Activated CD4-positive, alpha-beta T cell treated with anti-CD3 and anti-CD28 coated beads, Interleukin-10, Interleukin-2, amounts not matched to agents 100 ng/mL and 50 ng/mL, durations not matched to agents 16 hours and 8 hours (primary cell): ENCODE measurements around the gene MEIS2.

Source experiments
- DNase-seq: peaks from one replicate; pipeline ENCODE4 v3.0.0-alpha.2; 2020

Gene MEIS2

DNA sequence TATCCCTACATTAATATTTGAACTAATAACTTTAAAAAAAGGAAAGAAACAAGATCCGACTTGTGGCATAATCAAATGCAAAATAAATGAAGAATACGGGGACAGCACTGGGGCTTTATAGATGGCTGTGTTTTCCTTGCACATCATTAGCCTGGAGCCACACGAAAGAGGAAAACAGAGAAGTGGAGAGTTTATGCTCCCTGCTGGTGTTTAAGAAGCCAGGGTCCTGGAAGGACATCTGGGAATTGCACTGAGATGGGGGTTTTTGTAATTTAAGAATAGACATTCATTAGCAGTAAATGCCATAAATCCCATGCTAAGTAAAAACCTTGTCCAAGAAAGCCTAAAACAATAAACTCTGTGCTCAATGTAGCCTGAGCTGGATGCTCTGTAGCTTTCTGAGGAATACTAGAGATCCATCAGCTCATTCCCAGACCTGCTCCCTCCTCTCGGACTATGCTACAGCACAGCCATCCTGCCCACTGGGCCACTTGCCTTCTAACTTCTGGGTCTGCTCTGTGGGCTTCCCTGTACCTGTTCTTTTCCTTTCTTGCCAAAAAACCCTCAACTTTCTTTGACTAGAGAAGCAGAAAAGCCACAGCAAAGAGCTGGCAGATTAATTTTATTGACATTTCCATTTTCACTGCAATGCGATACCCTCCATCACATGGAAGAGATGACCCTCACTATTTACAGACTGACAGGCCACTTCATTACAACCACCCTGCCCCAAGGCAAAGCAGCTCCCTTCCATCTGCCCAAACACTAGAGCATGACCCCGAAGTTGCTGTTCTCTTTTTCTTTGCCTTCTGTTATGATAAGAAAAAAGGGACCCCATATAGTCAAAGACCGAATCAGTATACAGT, 62.3 kb downstream of the MEIS2 start:
- DNase-seq = no peak

DNA sequence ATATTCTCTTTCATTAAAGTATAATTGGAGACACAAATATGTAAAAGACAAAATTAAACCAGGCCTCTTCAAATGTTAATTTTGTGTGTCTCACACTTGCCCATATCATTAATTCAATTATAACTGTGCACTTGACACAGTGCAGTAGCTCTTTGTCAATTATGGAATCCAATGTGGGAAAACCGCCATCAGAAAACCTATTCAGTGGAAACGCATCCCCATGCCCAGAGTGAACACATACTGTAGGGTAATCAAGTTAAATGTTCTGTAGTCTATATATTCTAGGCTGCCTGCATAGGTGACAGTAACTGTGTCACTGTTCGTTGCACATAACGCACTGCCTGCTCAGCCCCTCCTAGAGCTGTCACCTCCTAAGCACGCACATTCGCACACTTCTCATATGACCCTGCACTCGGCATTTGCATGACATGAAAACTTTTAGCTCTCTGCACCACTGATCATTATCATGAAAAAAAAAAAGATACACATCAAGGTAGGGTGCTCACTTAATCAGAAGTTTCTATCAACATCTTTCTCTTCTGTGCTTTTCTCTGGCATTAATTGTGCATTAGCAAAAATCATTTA, 63.2 kb downstream of the MEIS2 start:
- no peak for DNase-seq

GRCh38 chr15:37034835-37035748, 65.3 kb downstream of the MEIS2 start:
- no peak for DNase-seq

GRCh38 chr15:37034392-37034791, 66.0 kb downstream of the MEIS2 start:
- DNase-seq = no peak

DNA sequence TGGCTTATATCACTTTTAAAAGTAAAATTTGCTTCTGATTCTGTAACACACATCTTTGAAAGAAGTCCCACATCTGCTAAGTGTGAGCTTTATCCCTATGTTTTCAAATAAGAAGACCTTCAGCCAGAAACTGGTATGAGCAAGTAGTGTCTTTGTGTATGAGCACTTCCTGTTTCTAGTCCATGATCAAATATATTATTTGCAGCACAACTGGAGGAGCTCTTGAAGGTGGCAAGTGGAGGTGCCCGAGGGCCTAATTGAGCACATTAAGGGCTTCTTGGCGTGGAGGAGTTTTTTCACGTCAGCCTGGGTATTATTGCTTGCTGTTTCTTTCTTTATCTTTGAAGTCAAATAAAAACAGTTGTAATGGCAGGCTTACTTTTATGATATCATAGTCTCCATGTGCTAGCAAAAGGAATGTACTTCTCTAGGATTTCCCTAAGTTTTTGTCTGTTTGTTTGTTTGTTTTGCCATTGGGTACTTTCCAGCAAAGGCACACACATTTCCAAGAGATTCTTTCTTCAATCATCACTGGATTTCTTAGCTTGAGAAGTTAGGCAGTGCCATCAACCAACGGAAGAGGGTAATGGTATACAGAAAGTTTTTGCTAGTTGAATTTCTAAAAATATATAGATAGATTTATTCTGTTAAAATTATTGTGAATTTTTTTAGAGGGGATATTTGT, 68.1 kb downstream of the MEIS2 start:
- DNase-seq = no peak

DNA sequence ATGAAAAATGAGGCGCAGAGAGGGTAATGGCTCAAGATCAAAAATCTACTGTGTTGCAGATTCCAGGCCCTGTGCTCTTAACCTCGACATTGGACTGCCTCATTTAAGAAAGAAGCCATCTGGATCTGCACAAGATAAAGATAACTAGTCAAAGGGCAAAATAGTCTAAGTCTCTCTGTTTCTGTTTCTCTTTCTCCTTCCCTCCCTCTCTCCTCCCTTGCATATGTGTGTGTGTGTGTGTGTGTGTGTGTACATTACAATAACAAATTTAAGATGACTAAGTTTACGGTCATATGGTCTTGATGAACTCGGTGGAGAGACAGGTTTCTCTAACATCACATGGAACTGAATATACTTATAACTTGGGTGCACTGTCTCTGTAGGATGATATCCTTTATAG, 69.2 kb downstream of the MEIS2 start:
- no peak for DNase-seq

GRCh38 chr15:37028625-37029296, 71.6 kb downstream of the MEIS2 start:
- DNase-seq = no peak

DNA sequence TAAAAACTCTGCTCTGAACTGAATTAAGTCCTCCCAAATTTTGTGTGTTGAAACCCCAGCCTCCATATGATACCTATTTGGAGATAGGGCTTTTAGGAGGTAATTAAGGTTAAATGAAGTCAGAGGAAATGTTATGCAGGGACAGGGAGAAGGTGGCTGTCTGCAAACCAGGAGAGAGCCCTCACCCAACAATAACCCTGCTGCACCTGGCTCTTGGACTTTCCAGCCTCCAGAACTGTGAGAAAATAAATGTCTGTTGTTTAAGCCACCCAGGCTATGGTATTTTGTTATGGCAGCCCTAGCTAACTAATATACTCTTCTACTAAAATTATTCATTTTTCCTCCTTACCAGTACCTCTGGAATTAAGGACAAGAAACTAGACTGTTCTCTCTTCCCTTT, 79.5 kb downstream of the MEIS2 start:
- DNase-seq = no peak

DNA sequence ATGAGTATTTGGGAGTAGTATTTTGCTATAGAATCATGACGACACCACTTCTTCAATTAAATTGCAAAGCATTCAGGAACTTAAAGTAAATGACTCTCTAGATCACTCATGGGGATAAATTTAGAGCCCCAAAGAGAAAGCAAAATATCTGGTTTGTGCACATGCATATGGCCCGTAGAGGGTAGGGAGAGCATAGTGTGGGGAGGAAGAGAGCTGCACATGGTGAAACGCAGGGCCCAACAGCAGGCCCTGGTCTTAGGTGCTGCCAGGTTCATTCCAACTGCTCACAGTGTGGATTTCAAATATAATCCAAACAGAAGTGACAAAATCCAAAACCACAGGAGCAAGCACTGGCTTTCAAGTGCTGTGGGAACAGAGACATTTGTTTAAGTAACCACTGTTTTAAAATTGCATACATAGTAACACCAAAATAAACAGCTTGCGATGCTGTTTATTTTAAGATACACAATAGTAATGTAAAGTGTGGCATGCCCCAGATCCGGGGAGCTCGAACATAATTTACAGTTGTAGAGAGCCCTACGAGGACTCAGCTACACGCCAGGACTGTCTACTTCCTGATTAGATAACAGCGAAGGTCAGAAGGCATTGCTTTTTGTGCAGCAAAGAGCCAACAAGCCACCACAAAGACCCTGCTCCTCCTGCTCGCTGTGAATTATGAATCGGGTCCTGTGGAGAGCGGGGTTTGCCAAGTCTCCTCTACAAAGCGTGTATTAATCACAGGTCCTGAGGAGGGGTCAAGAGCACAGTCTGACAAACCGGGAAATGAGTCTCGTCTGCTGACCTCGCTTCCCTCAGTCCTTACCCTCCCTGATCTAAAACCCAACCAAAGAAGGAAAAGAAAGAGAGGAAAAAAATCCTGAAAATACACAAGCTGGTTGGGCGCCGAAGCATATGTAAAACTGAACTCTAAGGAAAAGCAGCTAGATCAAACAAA, 80.6 kb downstream of the MEIS2 start:
- no peak for DNase-seq

- no peak for DNase-seq
Measured at GRCh38 chr15:37017031-37017625, 83.2 kb downstream of the MEIS2 start.

- DNase-seq = no peak
Measured at GRCh38 chr15:37016231-37016630, 84.1 kb downstream of the MEIS2 start.

DNA sequence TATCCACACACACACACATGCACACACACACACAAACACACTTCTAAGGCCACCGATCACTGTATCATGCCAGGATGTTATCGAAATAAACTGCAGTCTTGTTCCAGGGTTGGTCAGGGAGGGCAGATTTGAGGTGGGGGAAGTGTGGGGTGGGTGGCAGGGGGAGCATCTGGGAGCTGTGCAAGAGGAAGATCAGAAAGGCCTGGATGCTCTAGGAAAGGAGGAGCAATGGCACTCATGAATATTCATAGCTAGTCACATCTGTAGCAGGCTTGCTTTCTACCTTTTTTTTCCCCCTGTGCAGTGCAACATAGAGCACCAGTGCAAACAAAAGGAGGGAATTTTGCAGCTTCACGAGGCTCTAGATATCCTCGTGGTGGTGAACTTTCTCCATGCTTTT, 84.9 kb downstream of the MEIS2 start:
- no peak for DNase-seq

DNA sequence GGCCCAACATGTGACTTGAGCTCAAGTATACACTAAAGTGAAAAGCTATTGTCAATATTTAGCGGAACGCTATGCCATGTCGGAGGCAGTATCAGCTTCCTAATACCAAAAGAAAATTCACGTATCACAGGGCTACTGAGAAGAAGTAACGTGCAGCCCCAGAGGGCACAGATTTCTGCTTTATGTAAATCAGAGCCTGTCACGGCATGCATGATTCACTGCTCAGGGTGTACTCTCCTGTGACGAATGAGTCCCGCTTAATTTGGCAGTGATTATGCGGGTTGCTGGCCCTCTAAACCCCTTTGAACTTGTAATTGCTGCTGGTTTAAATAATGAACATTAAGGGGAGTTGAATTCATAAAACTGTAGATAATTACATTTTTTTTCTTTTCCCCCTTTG, 85.3 kb downstream of the MEIS2 start:
- DNase-seq = no peak

- no peak for DNase-seq
Measured at GRCh38 chr15:37014566-37014965, 85.8 kb downstream of the MEIS2 start.

DNA sequence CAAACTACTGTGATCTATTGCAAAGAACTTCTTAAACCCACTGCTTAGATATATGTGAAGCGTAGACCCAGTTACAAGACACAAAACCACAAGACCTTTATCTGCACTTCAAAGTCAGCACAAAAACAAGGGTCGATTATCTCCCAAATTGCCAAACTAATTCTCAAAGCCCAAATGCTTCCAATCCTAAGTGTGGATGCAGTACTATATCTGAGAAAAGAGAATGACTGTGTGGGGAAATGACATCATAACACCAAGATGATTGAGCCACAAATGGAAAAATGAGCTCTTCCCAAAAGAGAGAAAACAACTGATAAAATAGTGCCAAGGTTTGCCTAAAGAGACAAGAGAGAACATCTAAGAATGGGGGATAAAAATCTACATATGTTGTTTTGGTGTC, 86.2 kb downstream of the MEIS2 start:
- no peak for DNase-seq

DNA sequence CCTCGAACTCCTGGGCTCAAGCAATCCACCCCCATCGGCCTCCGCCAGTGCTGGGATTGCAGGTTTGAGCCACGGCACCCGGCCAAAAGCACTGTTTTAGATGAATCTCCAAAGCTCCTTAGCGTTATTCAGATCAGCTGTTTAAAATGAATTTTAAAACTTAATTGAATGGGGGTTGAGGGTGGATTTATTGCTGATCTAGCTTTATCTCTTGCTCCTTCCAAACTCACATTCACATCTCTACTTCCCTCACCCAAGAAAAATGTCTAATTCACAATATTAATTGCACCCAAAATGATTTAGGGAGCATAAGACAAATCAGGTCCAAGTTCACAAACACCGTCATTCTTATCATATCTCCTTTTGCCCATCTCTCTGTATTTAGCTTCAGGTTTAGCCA, 89.8 kb downstream of the MEIS2 start:
- no peak for DNase-seq

- DNase-seq = no peak
Measured at GRCh38 chr15:37009288-37009687, 91.1 kb downstream of the MEIS2 start.

DNA sequence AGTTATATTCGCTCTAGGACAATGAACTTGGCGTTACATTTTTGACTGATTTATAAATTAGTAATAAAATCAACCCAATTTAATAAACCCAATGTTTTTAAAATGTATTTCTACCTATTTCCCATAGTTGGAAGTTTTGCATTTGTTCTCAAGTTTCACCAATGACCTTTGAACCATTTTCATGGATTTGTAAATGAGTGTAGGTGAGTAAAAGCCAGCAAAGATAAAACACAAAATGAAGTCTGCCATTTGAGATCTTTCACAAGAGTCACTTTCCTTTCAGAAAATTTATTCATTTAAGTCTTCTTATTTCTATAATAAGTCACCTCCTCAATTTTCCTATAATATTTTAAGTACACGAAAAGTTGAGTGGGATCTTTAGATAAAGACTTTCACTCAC, 92.1 kb downstream of the MEIS2 start:
- DNase-seq = no peak

DNA sequence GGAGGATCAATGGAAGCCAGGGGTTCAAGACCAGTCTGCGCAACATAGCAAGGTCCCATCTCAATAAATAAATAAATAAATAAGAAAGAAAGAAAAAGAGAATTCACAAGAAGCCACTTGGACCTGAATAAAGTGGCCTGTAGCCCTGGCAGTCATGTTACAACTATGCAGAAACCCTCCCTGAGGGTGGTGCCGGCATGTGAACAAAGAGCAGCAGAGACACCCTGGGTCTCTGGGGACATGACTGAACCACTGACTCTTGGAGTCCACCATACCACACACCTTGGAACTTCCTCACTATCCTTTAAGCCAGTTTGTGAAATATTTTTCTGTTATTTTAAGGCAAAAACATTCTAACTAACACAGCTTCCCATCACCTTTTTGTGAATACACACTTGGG, 93.0 kb downstream of the MEIS2 start:
- DNase-seq = no peak

DNA sequence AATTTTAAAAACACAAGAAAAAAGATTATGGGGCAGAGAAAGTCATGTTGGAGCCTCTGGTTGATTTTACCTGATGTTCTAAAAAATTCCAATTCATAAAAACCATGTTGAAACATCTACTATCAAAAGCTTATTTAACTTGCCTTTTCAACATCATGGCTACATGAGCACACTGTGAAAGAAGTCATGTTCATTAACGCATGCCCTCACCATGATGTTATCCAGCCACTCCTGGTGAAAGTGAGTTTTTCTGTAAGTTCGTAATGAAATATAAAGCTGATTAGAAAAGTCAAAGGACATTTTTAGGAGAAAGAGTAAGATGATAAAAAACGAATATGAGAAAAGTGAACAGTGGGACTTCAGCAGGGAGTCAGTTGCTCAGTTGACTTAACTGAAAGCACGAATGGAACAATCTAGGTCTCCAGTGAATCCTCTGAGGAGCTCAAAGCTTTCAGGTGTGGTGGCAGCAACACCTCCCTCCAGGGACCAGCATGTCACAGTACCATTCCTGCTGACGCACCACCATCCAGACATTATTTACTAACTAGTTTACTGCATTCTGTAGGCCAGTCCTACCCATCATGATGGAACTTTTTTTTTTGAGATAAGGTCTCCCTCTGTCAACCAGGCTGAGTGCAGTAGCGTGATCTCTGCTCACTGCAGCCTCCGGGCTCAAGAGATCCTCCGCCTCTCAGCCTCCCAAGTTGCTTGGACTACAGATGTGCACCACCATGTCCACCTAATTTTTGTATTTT, 95.2 kb downstream of the MEIS2 start:
- DNase-seq = no peak
